ENCODE measurements around the gene NLRP11.
"Not testable (repeated sequence)": the region's sequence is repeated elsewhere in the genome, so short reads cannot be mapped to it uniquely, and the experiment has no call there.

NLRP11 gene

DNA sequence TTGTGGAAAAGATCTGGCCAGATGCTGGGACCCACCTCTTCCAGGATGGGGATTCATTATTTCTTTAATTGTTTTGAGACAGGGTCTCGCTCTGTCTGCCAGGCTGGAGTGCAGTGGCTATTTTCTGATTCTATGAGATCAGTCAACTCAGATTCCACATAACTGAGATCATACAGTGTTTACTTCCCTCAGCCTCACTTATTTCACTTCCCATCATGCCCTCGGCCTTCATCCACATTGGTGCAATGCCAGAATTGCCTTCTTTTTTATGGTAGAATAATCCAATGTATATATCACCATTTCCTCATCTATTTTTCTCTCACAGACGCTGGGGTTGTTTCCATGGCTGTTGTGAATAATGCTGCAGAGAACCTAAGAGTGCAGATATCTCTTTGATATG is 62.2 kb downstream of the NLRP11 start:
- not testable (repeated sequence) for DNase-seq

DNA sequence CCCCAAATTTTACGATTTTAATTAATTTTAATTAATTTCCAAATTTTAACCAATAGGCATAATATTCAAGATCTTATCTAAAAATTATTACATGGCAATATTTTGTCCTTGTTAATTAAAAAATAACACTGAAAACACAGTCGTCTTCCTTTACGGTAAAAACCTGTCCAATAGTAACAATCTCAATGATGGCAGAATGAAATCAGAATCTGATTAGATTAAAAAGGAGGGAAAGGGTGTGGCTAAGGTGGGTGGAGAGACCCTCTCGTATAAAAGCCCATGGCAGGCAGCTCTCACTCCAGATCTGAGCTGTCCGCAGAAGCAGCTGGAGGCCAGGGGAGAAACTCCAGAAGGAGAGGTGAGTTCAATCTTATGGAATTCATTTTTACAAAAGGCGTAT is 63.0 kb downstream of the NLRP11 start, which contains the start of gene RFPL4AL1:
Gene RFPL4AL1, plus strand, starts transcription at position 301 of the 400 bp plus-strand sequence. CDS start 2,687 bp downstream, outside the sequence.
- not testable (repeated sequence) for DNase-seq

DNA sequence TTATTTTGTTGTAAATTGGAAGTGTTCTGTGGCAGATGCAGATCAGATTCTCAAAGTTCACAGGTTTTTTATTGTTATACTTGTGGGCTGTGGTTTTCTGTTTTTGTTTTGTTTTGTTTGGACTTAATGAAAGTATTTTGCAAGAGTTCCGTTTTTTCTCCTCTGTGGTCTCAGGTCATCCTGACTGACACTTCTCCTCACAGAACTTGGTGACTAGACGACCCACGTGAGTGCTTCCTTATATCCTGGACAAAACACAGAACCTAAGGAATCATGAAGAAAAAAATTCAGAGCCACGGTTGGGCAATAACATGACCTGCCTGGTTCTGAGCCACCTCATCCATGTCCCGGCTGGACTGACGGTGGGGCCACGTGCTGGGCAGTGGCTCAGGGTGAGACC is 65.3 kb downstream of the NLRP11 start:
- DNase-seq = no peak

GRCh38 chr19:55758797-55759196 is 73.0 kb downstream of the NLRP11 start, which contains the start of gene RFPL4A:
Gene RFPL4A (plus strand): TSS chr19:55759097. CDS start chr19:55761801, 2,704 bp downstream.
- not testable (repeated sequence) for DNase-seq

- not testable (repeated sequence) for DNase-seq
Observed at GRCh38 chr19:55756808-55757207, 75.0 kb downstream of the NLRP11 start.

DNA sequence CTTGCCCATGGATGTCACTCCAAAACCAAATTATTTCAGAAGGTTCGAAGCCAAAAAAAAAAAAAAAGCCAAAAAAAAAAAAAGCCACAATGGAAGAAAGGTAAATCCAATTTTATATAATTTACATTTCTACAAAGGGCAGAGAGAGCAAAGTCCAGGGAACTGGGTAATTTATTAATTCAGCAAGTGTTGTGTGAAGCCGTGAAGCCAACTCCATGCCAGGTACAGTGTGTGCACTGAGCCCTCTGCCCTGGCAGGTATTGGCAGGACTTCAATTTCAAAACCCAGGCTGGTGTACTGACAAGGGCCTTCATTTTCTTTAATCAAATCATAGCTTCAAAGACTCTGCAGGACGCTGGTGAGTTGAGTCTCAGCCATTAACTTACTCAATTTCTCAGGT is 78.4 kb downstream of the NLRP11 start:
- DNase-seq = no peak

DNA sequence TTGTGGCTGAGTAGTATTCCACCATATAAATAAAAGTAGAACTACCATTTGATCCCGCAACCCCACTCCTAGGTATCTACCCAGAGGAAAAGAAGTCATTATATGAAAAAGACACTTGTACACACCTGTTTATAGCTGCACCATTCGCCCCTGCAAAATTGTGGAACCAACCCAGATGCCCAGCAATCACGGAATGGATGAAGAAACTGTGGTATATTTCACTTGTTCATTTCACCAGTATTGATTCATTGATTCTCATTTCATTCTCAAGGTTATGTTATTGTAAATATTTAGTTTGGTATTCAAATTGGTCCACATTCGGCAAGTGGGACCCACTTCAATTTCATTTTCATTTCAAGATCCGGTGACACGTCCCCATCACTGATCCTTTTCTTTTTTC is 81.1 kb downstream of the NLRP11 start:
- DNase-seq = no peak

- DNase-seq = no peak
Observed at GRCh38 chr19:55738302-55738701, 93.5 kb downstream of the NLRP11 start, which contains the start of gene NLRP9. Gene NLRP9 (minus strand): TSS chr19:55738402. CDS start chr19:55738374, 28 bp downstream.

Data from fibroblast of skin of right quadriceps (primary cell).